ENCODE data around the gene SELENOK.
A peak's percentile ranks its signal among the peaks of the same experiment; 100 is the strongest.
"Not testable (repeated sequence)": the region's sequence is repeated elsewhere in the genome, so short reads cannot be mapped to it uniquely, and the experiment has no call there.

The SELENOK gene

GRCh38 chr3:53891497-53892285 is at the start of gene SELENOK:
SELENOK (minus strand) TSS chr3:53891859.
- ATAC-seq = peak; percentile 95 to 97

GRCh38 chr3:53941184-53941583 is 49.5 kb upstream of the SELENOK start:
- ATAC-seq = no peak

GRCh38 chr3:53940623-53941022 is 49.0 kb upstream of the SELENOK start:
- ATAC-seq = no peak

- ATAC-seq = no peak
Observed at GRCh38 chr3:53939813-53940212, 48.2 kb upstream of the SELENOK start.

- no peak for ATAC-seq
Observed at GRCh38 chr3:53939086-53939582, 47.5 kb upstream of the SELENOK start.

- ATAC-seq = peak in 1 of 2 donors; percentile 38
Observed at GRCh38 chr3:53938645-53939044, 47.0 kb upstream of the SELENOK start.

GRCh38 chr3:53936347-53936746 is 44.7 kb upstream of the SELENOK start:
- no peak for ATAC-seq

- no peak for ATAC-seq
Observed at GRCh38 chr3:53935283-53935901, 43.7 kb upstream of the SELENOK start.

GRCh38 chr3:53927208-53927872 is 35.7 kb upstream of the SELENOK start:
- not testable (repeated sequence) for ATAC-seq

GRCh38 chr3:53921296-53921695 is 29.6 kb upstream of the SELENOK start:
- no peak for ATAC-seq

GRCh38 chr3:53919741-53920140 is 28.1 kb upstream of the SELENOK start:
- no peak for ATAC-seq

GRCh38 chr3:53913401-53913800 is 21.7 kb upstream of the SELENOK start:
- ATAC-seq = no peak

GRCh38 chr3:53902711-53903110 is 11.1 kb upstream of the SELENOK start:
- no peak for ATAC-seq

GRCh38 chr3:53902067-53902466 is 10.4 kb upstream of the SELENOK start:
- no peak for ATAC-seq

GRCh38 chr3:53900666-53901331 is 9.1 kb upstream of the SELENOK start:
- no peak for ATAC-seq

GRCh38 chr3:53899750-53900149 is 8.1 kb upstream of the SELENOK start:
- no peak for ATAC-seq

- ATAC-seq = no peak
Observed at GRCh38 chr3:53892286-53892637, 603 bp upstream of the SELENOK start.

GRCh38 chr3:53890726-53891475 is 758 bp downstream of the SELENOK start:
- ATAC-seq = peak; percentile 18 to 42

GRCh38 chr3:53888232-53888631 is 3.4 kb downstream of the SELENOK start:
- no peak for ATAC-seq

GRCh38 chr3:53887446-53887845 is 4.2 kb downstream of the SELENOK start:
- ATAC-seq = no peak

- no peak for ATAC-seq
Observed at GRCh38 chr3:53885239-53885638, 6.4 kb downstream of the SELENOK start.

GRCh38 chr3:53884623-53885022 is 7.0 kb downstream of the SELENOK start:
- no peak for ATAC-seq

Measured in activated CD4-positive, CD25-positive, alpha-beta regulatory T cell treated with anti-CD3 and anti-CD28 coated beads, Interleukin-2, amount 50 U/mL, for 24 hours (primary cell).